BJ (cell line): ENCODE results near the gene BTBD2. TPM values are rescaled to one million over a fixed set of nuclear protein-coding genes. Genes with fewer than 3 reads are reported as not detected.

Source experiments
- CTCF ChIA-PET: fragments of 350-600 bp; formaldehyde crosslinking; extraction: SDS; loops from one replicate; lab custom pipeline; 2021; ENCODE audit warnings: antibody characterized with exemption, inconsistent platforms; lab: Yijun Ruan, JAX
- POLR2A ChIA-PET: fragments of 300-600 bp; sonication (Branson Sonifier 250); formaldehyde crosslinking; extraction: SDS; loops from one replicate; lab custom pipeline; 2021; ENCODE audit warnings: antibody characterized with exemption; lab: Charles Lee
- DNase-seq: peaks from one replicate; pipeline ENCODE4 v3.0.0-alpha.2; 2011; ENCODE audit warnings: low read depth
- H3K27me3 ChIP-seq: 2 replicates; pipeline ENCODE4 v1.6.0; 2011; ENCODE audit warnings: low read length; ENCODE audit not compliant: control insufficient read depth, insufficient read depth
- H3K36me3 ChIP-seq: 2 replicates; pipeline ENCODE4 v1.5.1; 2011; ENCODE audit warnings: low read length; ENCODE audit not compliant: control insufficient read depth, insufficient read depth
- H3K4me3 ChIP-seq: 2 replicates; pipeline ENCODE4 v1.5.1; 2011; ENCODE audit warnings: low read depth, mild to moderate bottlenecking, control low read depth, low read length
- CTCF ChIP-seq: IDR thresholded peaks from 2 replicates; pipeline ENCODE4 v1.5.1; 2011; ENCODE audit warnings: low read depth, mild to moderate bottlenecking, control low read depth, inconsistent platforms, low read length, moderate library complexity; ENCODE audit not compliant: insufficient read depth
- polyA plus RNA-seq: library from polyadenylated mRNA; depleted of rRNA; stranded (reverse); fragments of >200 nt; gene quantifications from 2 replicates; pipeline ENCODE4 v1.2.3, GENCODE V29; 2011

Gene BTBD2
- polyA plus RNA-seq, 1 experiment: 39.3 TPM

- no peaks in the 10 kb centered on the region for H3K27me3 ChIP-seq
- POLR2A ChIA-PET: no interaction called here
- CTCF ChIA-PET: interaction anchor here (0.9 kb wide), 1 partner anchor 12 kb away, joined by 3 read pairs; no protein-coding TSS in a partner anchor
- no peak for DNase-seq
- H3K4me3 ChIP-seq: no peak overlapping the region
- peaks cover 20% of the 10 kb centered on the region for H3K36me3 ChIP-seq
- no peak for TF ChIP-seq CTCF
Observed at GRCh38 chr19:1974381-1975161, 40.9 kb downstream of the BTBD2 start.

GRCh38 chr19:1970806-1971502, 44.6 kb downstream of the BTBD2 start:
- no peak for DNase-seq
- no peak for TF ChIP-seq CTCF
- H3K36me3 ChIP-seq: peaks cover 10% of the 10 kb centered on the region
- POLR2A ChIA-PET: no interaction called here
- no peak overlapping the region for H3K4me3 ChIP-seq
- CTCF ChIA-PET: interaction anchor here (0.9 kb wide), 1 partner anchor 123 kb away, joined by 3 read pairs; no protein-coding TSS in a partner anchor
- H3K27me3 ChIP-seq: no peaks in the 10 kb centered on the region

- H3K4me3 ChIP-seq: no peak overlapping the region
- no peaks in the 10 kb centered on the region for H3K27me3 ChIP-seq
- ChIA-PET CTCF (interaction anchor here (0.9 kb wide), 1 partner anchor 123 kb away, joined by 3 read pairs; no protein-coding TSS in a partner anchor), POLR2A (no interaction called here)
- DNase-seq: no peak
- H3K36me3 ChIP-seq: peaks cover 9% of the 10 kb centered on the region
- no peak for TF ChIP-seq CTCF
Observed at GRCh38 chr19:1970003-1970805, 45.3 kb downstream of the BTBD2 start.

- H3K27me3 ChIP-seq: no peaks in the 10 kb centered on the region
- DNase-seq: no peak
- ChIA-PET POLR2A (no interaction called here), CTCF (interaction anchor here (0.5 kb wide), 1 partner anchor 293 kb away, joined by 3 read pairs; no protein-coding TSS in a partner anchor)
- TF ChIP-seq CTCF: no peak
- peaks cover 7% of the 10 kb centered on the region for H3K36me3 ChIP-seq
- H3K4me3 ChIP-seq: no peak overlapping the region
Observed at GRCh38 chr19:1969176-1970002, 46.1 kb downstream of the BTBD2 start.
